Stimulated activated CD4-positive, alpha-beta T cell treated with anti-CD3 and anti-CD28 coated beads, Interleukin-4, amount 100 ng/mL, for 48 hours (primary cell): ENCODE results near the gene DNAJB5.
A peak's percentile ranks its signal among the peaks of the same experiment; 100 is the strongest.
"Not testable (repeated sequence)": the region's sequence is repeated elsewhere in the genome, so short reads cannot be mapped to it uniquely, and the experiment has no call there.

ENCODE experiments used
- DNase-seq, 2 donors: peaks; one replicate each; pipeline ENCODE4 v3.0.0-alpha.2; 2020; ENCODE audit warnings: low read depth in 2 of 2

DNAJB5 gene

GRCh38 chr9:35000535-35001284, 11.2 kb downstream of the DNAJB5 start:
- DNase-seq = no peak

GRCh38 chr9:35001285-35001677, 11.7 kb downstream of the DNAJB5 start:
- no peak for DNase-seq

- no peak for DNase-seq
Measured at GRCh38 chr9:35001803-35002502, 12.4 kb downstream of the DNAJB5 start.

GRCh38 chr9:35002623-35003022, 13.1 kb downstream of the DNAJB5 start:
- no peak for DNase-seq

- not testable (repeated sequence) for DNase-seq
Measured at GRCh38 chr9:35004299-35004698, 14.8 kb downstream of the DNAJB5 start.

GRCh38 chr9:35010351-35010958, 20.9 kb downstream of the DNAJB5 start:
- no peak for DNase-seq

- no peak for DNase-seq
Measured at GRCh38 chr9:35014517-35014916, 25.0 kb downstream of the DNAJB5 start.

- DNase-seq = not testable (repeated sequence)
Measured at GRCh38 chr9:35023443-35023842, 33.9 kb downstream of the DNAJB5 start.

- DNase-seq = no peak
Measured at GRCh38 chr9:35026671-35027070, 37.1 kb downstream of the DNAJB5 start.

GRCh38 chr9:35027374-35027773, 37.8 kb downstream of the DNAJB5 start:
- no peak for DNase-seq

- no peak for DNase-seq
Measured at GRCh38 chr9:35027860-35028259, 38.3 kb downstream of the DNAJB5 start.

- DNase-seq = no peak
Measured at GRCh38 chr9:35028341-35028740, 38.8 kb downstream of the DNAJB5 start.

- DNase-seq = no peak
Measured at GRCh38 chr9:35029241-35029640, 39.7 kb downstream of the DNAJB5 start.

GRCh38 chr9:35029852-35030251, 40.3 kb downstream of the DNAJB5 start:
- DNase-seq = no peak

GRCh38 chr9:35033101-35033500, 43.6 kb downstream of the DNAJB5 start:
- no peak for DNase-seq

GRCh38 chr9:35035851-35036701, 46.5 kb downstream of the DNAJB5 start:
- peak; percentile 33 to 44 for DNase-seq

GRCh38 chr9:35042081-35042604, 52.6 kb downstream of the DNAJB5 start:
- DNase-seq = no peak

GRCh38 chr9:35042891-35043545, 53.5 kb downstream of the DNAJB5 start:
- DNase-seq = no peak

- DNase-seq = no peak
Measured at GRCh38 chr9:35044071-35044470, 54.5 kb downstream of the DNAJB5 start.
